ENCODE data around the gene FTO.

The FTO gene

DNA sequence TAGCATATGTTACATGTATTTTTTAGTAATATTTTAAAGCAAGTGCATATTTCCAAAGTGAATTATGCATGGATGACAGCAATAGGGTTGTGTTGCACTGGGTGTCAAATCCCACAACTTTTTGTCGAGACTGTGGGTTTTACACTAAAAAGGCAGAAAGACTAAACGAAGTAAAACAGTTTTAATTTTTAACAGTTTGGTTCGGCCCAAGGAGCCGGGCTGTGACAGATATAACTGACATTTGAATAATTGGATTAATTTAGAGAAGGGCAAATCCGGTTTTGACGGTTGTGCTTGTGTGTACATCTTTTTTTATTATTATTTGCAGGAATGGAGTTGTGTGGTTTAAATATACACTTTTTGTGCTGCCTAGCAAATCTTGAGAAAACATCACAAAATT is 263.6 kb downstream of the FTO start:
- no peak for DNase-seq (ENCODE audit: low spot score)

- DNase-seq (ENCODE audit: low spot score), result no peak
Observed at GRCh38 chr16:53968454-53968853, 264.5 kb downstream of the FTO start.

GRCh38 chr16:53968896-53969295 is 264.9 kb downstream of the FTO start:
- DNase-seq (ENCODE audit: low spot score), result no peak

DNA sequence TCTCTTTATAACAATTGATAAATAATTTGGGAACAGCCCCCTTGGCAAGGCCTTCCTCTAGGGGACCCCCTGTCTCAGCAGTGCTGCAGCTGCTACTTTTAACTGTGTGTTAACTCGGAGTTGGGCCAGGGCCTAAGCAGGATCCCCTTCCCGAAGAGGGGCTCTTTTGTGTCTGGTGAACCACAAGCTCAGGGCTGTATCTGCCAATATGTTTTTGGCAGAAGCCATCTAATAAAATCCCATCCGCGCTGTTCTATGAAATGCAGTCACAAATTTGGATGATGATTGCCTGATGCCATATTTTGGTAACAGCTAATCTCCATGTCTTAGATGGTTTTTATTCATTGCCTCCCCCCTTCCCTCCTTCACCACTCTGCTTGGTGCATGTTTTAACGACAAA is 267.7 kb downstream of the FTO start:
- DNase-seq (ENCODE audit: low spot score), result no peak

DNA sequence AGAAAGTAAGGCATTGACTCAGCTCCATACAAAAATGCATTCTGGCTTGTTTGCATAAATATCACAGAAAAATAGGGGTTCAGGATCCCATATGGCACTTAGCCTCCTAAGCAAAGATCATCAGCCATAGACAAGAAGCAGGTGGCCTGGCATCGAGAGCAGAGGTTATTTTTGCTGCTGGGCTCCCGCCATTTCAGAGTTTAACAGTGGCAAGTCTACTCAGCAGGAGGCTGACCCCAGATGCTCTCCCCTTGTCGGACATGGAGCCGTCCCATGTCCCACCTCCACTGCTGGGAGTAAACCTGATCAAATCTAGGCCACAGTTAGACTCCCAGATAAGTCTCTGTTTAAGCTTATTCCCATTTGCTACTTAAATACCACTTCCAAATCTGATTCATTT is 269.1 kb downstream of the FTO start:
- no peak for DNase-seq (ENCODE audit: low spot score)

- no peak for DNase-seq (ENCODE audit: low spot score)
Observed at GRCh38 chr16:53974484-53975080, 270.6 kb downstream of the FTO start.

GRCh38 chr16:53980675-53981074 is 276.7 kb downstream of the FTO start:
- DNase-seq (ENCODE audit: low spot score), result no peak

DNA sequence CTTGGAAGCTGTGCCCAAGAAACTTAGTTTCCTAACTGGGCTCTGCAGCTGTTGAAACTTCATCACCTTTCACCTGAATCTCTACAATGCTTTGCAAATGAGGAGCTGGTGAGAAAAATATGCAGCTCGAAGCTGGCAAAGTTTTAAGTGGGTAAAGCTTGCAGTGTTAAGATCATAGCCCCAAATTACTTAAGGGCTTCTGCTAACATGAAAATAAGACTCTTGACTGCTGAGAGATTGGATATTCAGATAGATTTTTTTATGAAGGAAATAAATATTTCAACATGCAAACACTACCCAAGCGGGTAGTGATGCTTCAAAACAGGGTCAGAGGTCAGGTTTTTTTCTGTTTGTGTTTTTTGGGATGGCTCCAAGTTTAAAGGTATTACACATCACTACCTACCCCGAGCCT is 278.7 kb downstream of the FTO start:
- DNase-seq (ENCODE audit: low spot score), result no peak

- DNase-seq (ENCODE audit: low spot score), result no peak
Observed at GRCh38 chr16:53984936-53985335, 281.0 kb downstream of the FTO start.

DNA sequence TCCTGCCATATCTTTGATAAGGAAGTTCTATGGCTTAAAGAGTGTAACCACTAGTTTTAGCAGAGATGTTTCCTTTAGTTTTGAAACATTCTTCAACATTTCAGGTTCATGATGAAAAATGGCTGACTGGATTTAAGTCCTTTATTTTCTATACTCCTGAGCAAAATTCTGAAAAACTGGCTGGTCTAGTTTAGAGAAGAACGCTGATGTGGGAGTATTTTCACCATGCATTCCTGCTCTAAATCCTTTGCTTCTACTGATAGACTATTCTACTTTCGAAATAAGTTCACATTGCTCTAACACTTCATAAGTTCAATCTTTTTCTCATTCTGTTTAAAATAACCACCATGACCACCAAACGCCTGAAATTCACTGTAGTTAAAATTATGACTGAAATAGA is 281.9 kb downstream of the FTO start:
- DNase-seq (ENCODE audit: low spot score), result no peak

DNA sequence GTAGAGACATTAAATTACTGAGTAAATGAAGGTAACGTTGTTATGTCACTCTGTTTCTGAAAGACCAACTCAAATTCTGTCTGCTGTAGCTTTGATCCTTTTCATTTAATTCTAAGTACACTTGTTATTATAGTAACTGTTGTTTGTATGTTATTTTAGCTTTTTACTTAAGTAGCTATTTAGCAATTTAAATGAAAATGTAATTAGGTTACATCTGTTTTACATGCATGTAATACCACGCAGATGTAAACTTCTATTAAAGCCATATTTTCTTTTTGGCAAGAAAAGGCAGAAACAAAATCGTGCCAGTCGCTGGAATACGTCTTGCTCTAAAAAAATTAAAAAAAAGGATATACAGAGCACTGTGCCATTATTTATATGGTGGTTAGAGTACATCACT is 282.8 kb downstream of the FTO start:
- no peak for DNase-seq (ENCODE audit: low spot score)

GRCh38 chr16:53988136-53988535 is 284.2 kb downstream of the FTO start:
- no peak for DNase-seq (ENCODE audit: low spot score)

GRCh38 chr16:53989597-53989996 is 285.6 kb downstream of the FTO start:
- no peak for DNase-seq (ENCODE audit: low spot score)

DNA sequence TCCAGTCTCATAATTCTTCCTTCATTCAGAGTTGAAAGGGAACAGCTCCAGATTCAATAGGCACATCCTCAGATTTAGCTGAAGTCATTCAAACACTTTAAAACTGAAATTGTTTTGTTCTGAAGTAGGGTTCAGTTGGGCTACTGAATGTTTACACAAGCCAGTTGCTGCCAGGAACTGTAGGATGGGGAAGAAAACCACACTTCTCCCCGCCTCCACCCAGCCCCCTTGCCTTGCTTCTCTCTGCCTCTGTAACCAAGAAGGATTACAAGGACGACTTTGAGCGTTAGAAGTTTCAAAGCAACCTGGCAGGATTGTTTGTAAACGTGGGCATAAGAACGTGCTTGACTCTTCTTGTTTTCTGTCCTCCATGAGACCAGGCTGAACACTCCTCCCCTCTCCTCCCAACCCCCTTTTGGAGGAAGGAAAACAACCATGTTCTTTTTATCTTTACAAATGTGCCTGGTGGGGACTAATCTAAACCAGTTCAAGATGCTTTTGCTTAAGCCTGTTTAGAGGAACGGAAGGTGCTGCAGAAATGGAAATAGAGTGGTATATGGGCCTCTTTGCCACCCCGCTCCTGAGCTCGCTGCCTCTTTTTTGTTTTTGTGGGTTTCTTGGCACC is 287.9 kb downstream of the FTO start:
- DNase-seq (ENCODE audit: low spot score), result no peak

DNA sequence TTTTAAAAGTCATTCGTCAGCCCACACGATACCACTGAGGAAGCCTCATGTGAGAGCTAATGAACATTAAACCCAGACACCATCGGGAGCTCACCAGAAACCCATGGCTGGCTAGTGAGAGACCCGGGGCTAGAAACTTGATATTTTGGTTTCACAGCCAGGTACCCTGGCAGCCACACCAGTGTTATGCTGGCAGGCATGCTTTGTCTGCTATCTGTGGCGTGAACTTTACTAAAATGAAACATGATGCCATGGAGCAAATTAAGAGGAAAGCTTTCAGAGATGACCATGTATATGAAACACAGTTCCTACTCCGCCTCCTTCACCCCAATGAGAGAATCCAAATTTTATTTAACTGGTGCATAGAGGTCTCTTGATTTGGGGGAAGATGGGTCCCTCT is 291.4 kb downstream of the FTO start:
- DNase-seq (ENCODE audit: low spot score), result no peak

- DNase-seq (ENCODE audit: low spot score), result no peak
Observed at GRCh38 chr16:53996961-53997360, 293.0 kb downstream of the FTO start.

DNA sequence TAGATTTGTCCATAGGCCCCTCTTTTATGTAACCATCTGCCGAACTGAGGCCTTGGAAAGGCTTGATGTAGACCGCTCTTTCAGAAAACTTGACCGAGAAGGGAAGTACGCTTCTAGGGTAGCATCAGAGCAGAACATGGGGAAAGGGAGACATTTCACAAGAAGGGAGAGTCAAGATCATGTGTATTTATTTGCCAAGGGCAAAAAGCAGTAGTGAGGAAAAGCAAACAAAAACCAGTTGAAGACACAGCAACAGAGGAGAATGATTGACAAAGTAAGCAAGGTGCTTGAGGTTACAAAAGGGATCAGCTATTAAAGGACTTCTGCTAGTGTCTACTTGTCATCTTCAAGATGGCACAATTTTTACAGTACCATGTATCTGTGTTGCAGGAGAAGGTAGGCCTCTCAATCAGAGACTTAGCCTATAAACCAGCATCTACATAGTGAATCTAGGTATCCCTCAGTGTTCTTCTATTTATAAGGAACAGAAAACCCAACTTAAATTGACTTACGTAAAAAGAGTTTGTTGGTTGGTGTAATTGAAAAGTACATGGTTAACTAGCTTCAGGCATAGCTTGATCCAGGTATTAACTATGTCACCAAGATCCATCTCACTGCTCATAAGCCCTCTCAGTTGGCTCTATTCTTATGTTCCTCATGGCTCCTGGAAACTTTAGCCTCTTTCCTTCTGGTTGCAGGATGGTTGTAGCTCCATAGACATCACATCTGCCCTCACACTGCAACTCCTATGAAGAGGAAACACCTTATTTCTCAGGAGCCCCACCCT is 294.3 kb downstream of the FTO start:
- DNase-seq (ENCODE audit: low spot score), result no peak

GRCh38 chr16:53998966-53999522 is 295.1 kb downstream of the FTO start:
- no peak for DNase-seq (ENCODE audit: low spot score)

DNA sequence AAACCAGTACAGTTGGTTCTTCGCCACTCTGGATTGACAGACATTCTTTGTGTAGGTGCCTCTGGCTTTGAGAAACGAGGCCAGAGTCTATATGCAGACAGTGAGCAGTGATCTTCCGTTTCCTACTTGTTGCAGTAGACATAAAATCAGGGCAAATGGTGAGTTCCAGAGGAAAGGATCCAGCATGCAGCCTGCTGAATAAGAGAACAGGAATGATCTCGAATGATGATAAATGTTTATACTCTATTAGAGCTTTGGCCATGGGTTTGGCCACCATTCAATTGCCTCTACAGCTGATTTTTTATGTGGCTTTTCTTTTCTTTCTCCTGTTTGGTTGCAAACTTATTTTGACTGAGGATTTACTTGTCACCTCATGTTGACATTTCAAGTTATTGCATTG is 295.9 kb downstream of the FTO start:
- DNase-seq (ENCODE audit: low spot score), result no peak

DNA sequence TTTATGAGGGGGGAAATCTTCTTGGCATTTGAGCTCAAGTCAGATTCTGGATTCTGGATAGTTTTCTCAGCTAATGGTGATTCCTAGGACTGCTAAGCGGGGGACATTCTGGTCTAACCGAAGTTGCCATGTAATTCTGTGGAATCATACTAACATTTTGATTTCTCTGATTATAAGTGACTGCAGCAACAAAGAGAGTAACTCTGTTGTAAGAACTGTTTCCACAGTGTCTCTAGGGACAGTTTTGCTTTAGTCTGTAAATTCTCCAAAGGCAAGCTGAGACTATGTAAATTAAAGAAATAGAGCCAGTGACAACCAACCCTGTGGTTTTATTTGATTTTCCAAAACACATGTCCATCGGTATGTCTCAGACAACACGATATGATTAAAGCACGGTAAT is 296.4 kb downstream of the FTO start:
- DNase-seq (ENCODE audit: low spot score), result no peak

- no peak for DNase-seq (ENCODE audit: low spot score)
Observed at GRCh38 chr16:54006693-54007092, 302.7 kb downstream of the FTO start.

GRCh38 chr16:54007504-54007903 is 303.5 kb downstream of the FTO start:
- DNase-seq (ENCODE audit: low spot score), result no peak

DNA sequence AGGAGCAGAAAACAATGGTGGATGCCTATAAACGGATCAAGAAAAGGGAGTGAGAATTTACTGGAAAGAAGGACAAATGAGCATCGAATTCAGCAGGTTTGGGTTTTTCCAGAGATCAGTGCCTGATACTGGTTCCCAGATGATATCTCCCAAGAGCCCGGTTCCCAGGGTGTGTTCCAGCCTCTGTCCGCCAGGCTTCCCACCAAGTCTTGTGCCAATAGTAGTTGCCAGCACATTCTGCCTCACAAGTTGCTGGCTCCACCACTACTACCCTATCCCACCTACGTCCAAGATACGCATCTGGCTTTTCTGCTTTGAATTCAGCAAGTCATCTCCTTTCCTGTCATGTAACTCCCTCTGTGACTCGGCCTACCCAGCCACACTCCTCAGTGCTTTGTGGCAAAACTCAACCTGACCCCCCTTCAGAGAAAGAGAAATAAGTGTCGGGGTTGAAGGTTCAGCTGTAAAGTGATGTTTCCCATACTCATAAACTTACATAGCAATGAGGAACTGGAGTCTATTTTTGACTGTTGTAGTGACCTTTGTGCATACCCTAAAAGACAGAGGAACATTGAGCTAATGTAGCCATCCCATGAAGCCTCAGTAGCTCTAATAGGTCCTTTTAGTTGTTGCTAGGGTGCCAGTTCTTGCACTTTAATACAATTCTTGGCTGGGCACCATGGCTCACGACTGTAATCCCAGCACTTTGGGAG is 305.7 kb downstream of the FTO start:
- no peak for DNase-seq (ENCODE audit: low spot score)

All from HuH-7.5 (cell line).